ENCODE results near the gene MROH9. TPM values are rescaled to one million over a fixed set of nuclear protein-coding genes. Genes with fewer than 3 reads are reported as not detected.

MROH9 gene
- total and polyA plus RNA-seq, 2 of the 4 experiments (the other 2 are of a cell fraction): not detected

DNA sequence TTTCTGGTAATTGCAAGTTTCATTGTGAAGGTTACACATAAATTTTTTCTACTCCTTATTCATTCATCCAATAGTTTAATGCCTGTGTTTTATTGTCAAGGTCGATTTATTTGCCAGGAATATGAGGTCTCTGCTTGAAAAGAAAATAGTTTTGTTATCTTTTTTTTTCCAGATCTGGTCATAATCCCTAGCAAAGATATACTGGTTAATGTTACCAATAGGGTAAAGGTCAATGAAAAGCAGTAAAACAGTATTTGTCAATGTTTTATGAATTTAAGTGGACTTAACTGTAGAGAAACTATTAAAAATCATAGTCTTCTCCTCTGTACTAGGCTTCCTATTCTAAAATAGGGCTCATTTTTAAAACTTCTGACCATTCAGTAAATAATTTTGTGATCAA lies 147.3 kb downstream of the MROH9 start:
- no peak overlapping the region for H2AK9ac ChIP-seq (replicated peaks; ENCODE audit: low read depth, low read length, poor library complexity)
- H3K36me3 ChIP-seq (ENCODE audit: control insufficient read depth, insufficient read depth, low read length): no peaks in the 10 kb centered on the region
- H2AFZ ChIP-seq (replicated peaks; ENCODE audit: low read length, poor library complexity): no peak overlapping the region
- no peak overlapping the region for H3K18ac ChIP-seq (ENCODE audit: low read depth, low read length)
- dilution Hi-C loops (cut with HindIII; ENCODE audit: low sequenced_read_pairs, unreplicated experiment): no loop called here
- no peak for ATAC-seq (ENCODE audit: low read depth)
- POLR2A ChIA-PET (ENCODE audit: unreplicated experiment): no interaction called here
- peaks cover 5% of the 10 kb centered on the region; the same call in 1 of the 2 replicates for H3K4me1 ChIP-seq (ENCODE audit: control insufficient read depth, insufficient read depth, low read length)
- H3K56ac ChIP-seq (ENCODE audit: extremely low read depth, insufficient read depth, low read length): no peak overlapping the region
- intact Hi-C loops (cut with micrococcal nuclease): loop anchor here (5.0 kb wide), 1 partner anchor 230 kb away; the partner anchor contains the start of gene FMO4
- no peaks in the 10 kb centered on the region for H3K9me3 ChIP-seq (ENCODE audit: control insufficient read depth, insufficient read depth, low read length)
- no peak overlapping the region for H2AK5ac ChIP-seq (ENCODE audit: low read depth, low read length)
- no peak overlapping the region for H2BK120ac ChIP-seq (ENCODE audit: low read depth, low read length)
- no peaks in the 10 kb centered on the region for H3K9me1 ChIP-seq (ENCODE audit: insufficient read depth, low read length)
- in situ Hi-C loops (cut with MboI; ENCODE audit: low sequenced_read_pairs): loop anchor here (5.0 to 10.0 kb wide), 2 partner anchors 102 to 150 kb away; partner anchors contain the start of gene FMO2
- BruUV-seq (replicated peaks): no TSS peak
- H3K23ac ChIP-seq (ENCODE audit: low read depth, low read length): no peak overlapping the region
- H3K4ac ChIP-seq (ENCODE audit: low read depth, low read length): no peak overlapping the region
- no peak overlapping the region; the same call in 1 of the 2 replicates for H4K5ac ChIP-seq (ENCODE audit: low read depth, low read length)
- H4K91ac ChIP-seq (ENCODE audit: insufficient read depth, low read depth, low read length): no peak overlapping the region
- TF ChIP-seq MAZ (IDR thresholded peaks at IDR 0.05; ENCODE audit: borderline replicate concordance, low read depth, low read length) (no peak), MXI1 (IDR thresholded peaks at IDR 0.05; ENCODE audit: borderline replicate concordance, low read depth, low read length) (no peak), FOS (IDR thresholded peaks at IDR 0.05; ENCODE audit: low read depth, low read length) (no peak), RAD21 (IDR thresholded peaks at IDR 0.05; ENCODE audit: low read length) (no peak), CEBPB (IDR thresholded peaks at IDR 0.05; ENCODE audit: low read depth, low read length) (no peak), NFE2L2 (IDR thresholded peaks at IDR 0.05; ENCODE audit: low read depth, low read length) (no peak), MAFK (IDR thresholded peaks at IDR 0.05; ENCODE audit: low read depth, low read length) (no peak), BHLHE40 (IDR thresholded peaks at IDR 0.05; ENCODE audit: low read depth, low read length) (no peak), POLR2A (IDR thresholded peaks at IDR 0.05; ENCODE audit: low read depth, low read length) (no peak), SMC3 (IDR thresholded peaks at IDR 0.05; ENCODE audit: low read depth, low read length) (no peak), RCOR1 (IDR thresholded peaks at IDR 0.05; ENCODE audit: insufficient replicate concordance, low read length) (no peak)
- TF ChIP-seq, protein P1, sequence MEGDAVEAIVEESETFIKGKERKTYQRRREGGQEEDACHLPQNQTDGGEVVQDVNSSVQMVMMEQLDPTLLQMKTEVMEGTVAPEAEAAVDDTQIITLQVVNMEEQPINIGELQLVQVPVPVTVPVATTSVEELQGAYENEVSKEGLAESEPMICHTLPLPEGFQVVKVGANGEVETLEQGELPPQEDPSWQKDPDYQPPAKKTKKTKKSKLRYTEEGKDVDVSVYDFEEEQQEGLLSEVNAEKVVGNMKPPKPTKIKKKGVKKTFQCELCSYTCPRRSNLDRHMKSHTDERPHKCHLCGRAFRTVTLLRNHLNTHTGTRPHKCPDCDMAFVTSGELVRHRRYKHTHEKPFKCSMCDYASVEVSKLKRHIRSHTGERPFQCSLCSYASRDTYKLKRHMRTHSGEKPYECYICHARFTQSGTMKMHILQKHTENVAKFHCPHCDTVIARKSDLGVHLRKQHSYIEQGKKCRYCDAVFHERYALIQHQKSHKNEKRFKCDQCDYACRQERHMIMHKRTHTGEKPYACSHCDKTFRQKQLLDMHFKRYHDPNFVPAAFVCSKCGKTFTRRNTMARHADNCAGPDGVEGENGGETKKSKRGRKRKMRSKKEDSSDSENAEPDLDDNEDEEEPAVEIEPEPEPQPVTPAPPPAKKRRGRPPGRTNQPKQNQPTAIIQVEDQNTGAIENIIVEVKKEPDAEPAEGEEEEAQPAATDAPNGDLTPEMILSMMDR (conservative IDR thresholded peaks at IDR 0.05; ENCODE audit: low read depth, low read length): no peak
- TF ChIP-seq, protein P2, sequence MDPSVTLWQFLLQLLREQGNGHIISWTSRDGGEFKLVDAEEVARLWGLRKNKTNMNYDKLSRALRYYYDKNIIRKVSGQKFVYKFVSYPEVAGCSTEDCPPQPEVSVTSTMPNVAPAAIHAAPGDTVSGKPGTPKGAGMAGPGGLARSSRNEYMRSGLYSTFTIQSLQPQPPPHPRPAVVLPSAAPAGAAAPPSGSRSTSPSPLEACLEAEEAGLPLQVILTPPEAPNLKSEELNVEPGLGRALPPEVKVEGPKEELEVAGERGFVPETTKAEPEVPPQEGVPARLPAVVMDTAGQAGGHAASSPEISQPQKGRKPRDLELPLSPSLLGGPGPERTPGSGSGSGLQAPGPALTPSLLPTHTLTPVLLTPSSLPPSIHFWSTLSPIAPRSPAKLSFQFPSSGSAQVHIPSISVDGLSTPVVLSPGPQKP (IDR thresholded peaks at IDR 0.05; ENCODE audit: borderline replicate concordance, low read depth, low read length): no peak
- TF ChIP-seq, protein P3, sequence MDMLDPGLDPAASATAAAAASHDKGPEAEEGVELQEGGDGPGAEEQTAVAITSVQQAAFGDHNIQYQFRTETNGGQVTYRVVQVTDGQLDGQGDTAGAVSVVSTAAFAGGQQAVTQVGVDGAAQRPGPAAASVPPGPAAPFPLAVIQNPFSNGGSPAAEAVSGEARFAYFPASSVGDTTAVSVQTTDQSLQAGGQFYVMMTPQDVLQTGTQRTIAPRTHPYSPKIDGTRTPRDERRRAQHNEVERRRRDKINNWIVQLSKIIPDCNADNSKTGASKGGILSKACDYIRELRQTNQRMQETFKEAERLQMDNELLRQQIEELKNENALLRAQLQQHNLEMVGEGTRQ (IDR thresholded peaks at IDR 0.05; ENCODE audit: low read depth, low read length): no peak
- H2BK20ac ChIP-seq (ENCODE audit: low read depth, low read length): no peak overlapping the region
- no peak overlapping the region for H4K8ac ChIP-seq (ENCODE audit: low read depth in 2 of 2, low read length in 2 of 2)
- H3K27me3 ChIP-seq (ENCODE audit: control insufficient read depth, insufficient read depth, low read length): no peaks in the 10 kb centered on the region
- H3K9ac ChIP-seq (ENCODE audit: low read depth, low read length): no peak overlapping the region
- no peak for DNase-seq
- no CpG with 5 or more reads among the region's 1 CpG for WGBS, 2 experiments (ENCODE audit: extremely low coverage in 2 of 2, insufficient read length in 1 of 2)
- no peak overlapping the region for H3K27ac ChIP-seq (ENCODE audit: insufficient read depth, low read length)
- no peak overlapping the region for H2BK5ac ChIP-seq (ENCODE audit: low read depth, low read length, poor library complexity, severe bottlenecking)
- no peak overlapping the region for H3K4me3 ChIP-seq (ENCODE audit: insufficient read depth, low read depth, low read length)
- no peaks in the 10 kb centered on the region for H3K79me1 ChIP-seq (ENCODE audit: low read depth in 1 of 2, low read length in 2 of 2)
- H3K14ac ChIP-seq (replicated peaks; ENCODE audit: low read depth, low read length): no peak overlapping the region
- CTCF ChIA-PET: interaction anchor here (1.2 to 3.0 kb wide), 3 partner anchors 59 to 144 kb away, joined by 5 to 55 read pairs (median 5); no protein-coding TSS in a partner anchor
- H3K4me2 ChIP-seq (ENCODE audit: low read depth, low read length): no peak overlapping the region
- H2BK15ac ChIP-seq (ENCODE audit: low read depth, low read length): no peak overlapping the region
- H4K20me1 ChIP-seq (ENCODE audit: insufficient read depth, low read length): no peaks in the 10 kb centered on the region

Measured in IMR-90 (cell line).